ENCODE data around the gene IGHMBP2.

DNA sequence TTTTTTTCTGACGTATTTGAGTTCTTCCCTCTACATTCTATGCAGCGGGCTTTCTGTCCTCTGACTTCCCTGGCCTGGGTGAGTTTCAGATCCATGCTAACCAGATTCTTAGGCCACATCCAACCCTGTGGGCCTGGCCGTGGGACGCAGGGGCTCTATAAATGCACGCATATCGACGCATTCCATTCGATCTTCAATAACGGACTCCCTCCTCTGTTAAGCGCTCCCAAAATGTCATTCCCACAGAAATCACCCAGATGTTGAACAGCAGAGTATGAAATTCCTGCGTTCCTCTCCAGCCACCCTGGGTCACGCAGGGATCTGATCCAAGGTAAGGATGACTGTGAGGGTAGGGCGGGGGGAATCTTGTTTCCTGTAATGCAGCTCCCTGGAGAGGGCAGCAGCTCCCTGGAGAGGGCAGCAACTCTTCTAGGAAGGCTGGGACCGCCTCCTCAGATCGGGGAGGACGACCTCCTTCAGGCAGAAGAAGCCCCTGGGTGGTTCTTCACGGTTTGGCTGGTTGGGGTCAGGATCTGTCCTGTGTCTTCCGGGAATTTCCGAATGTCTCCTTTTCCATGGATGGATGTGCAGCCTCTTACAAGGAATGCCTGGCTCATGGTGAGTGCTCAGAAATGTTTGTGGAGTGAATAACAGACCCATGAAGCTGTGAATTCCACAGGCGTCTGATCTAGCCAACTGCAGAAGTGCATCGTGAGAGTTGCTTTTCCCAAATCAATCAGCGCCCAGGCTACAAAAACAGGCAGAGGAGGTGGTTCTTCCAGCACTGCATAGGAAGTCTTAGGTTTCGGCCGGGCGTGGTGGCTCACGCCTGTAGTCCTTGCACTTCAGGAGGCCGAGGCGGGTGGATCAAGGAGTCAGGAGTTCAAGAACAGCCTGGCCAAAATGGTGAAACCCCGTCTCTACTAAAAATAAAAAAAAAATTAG is 64.9 kb downstream of the IGHMBP2 start:
- TF ChIP-seq, protein P1, sequence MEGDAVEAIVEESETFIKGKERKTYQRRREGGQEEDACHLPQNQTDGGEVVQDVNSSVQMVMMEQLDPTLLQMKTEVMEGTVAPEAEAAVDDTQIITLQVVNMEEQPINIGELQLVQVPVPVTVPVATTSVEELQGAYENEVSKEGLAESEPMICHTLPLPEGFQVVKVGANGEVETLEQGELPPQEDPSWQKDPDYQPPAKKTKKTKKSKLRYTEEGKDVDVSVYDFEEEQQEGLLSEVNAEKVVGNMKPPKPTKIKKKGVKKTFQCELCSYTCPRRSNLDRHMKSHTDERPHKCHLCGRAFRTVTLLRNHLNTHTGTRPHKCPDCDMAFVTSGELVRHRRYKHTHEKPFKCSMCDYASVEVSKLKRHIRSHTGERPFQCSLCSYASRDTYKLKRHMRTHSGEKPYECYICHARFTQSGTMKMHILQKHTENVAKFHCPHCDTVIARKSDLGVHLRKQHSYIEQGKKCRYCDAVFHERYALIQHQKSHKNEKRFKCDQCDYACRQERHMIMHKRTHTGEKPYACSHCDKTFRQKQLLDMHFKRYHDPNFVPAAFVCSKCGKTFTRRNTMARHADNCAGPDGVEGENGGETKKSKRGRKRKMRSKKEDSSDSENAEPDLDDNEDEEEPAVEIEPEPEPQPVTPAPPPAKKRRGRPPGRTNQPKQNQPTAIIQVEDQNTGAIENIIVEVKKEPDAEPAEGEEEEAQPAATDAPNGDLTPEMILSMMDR (conservative IDR thresholded peaks at IDR 0.05), result no peak
- TF ChIP-seq EZH2 (IDR thresholded peaks at IDR 0.05; ENCODE audit: low read depth), result no peak
